IPS DF 19.7 (cell line): ENCODE measurements around the gene RAB29.

ENCODE experiments used
- DNase-seq: peaks from one replicate; pipeline ENCODE4 v3.0.0-alpha.2; 2013; ENCODE audit warnings: low read depth, low spot score

The RAB29 gene

GRCh38 chr1:205794011-205794730 is 18.9 kb upstream of the RAB29 start:
- no peak for DNase-seq

GRCh38 chr1:205792961-205793673 is 17.8 kb upstream of the RAB29 start:
- DNase-seq, result no peak

GRCh38 chr1:205792481-205792881 is 17.2 kb upstream of the RAB29 start:
- no peak for DNase-seq

GRCh38 chr1:205791568-205792180 is 16.4 kb upstream of the RAB29 start:
- no peak for DNase-seq

GRCh38 chr1:205787287-205787916 is 12.1 kb upstream of the RAB29 start:
- no peak for DNase-seq

GRCh38 chr1:205786601-205787000 is 11.3 kb upstream of the RAB29 start:
- no peak for DNase-seq

GRCh38 chr1:205785446-205785845 is 10.2 kb upstream of the RAB29 start:
- no peak for DNase-seq

GRCh38 chr1:205783904-205784303 is 8.6 kb upstream of the RAB29 start:
- DNase-seq, result no peak

GRCh38 chr1:205783433-205783795 is 8.1 kb upstream of the RAB29 start:
- DNase-seq, result no peak

GRCh38 chr1:205782627-205783432 is 7.5 kb upstream of the RAB29 start:
- no peak for DNase-seq

- DNase-seq, result no peak
Measured at GRCh38 chr1:205780335-205780734, 5.1 kb upstream of the RAB29 start.

- no peak for DNase-seq
Measured at GRCh38 chr1:205777994-205778393, 2.7 kb upstream of the RAB29 start.

- no peak for DNase-seq
Measured at GRCh38 chr1:205775717-205776056, 405 bp upstream of the RAB29 start.

GRCh38 chr1:205774198-205775014 is 876 bp downstream of the RAB29 start:
- DNase-seq, result no peak

GRCh38 chr1:205772607-205773032 is 2.7 kb downstream of the RAB29 start:
- DNase-seq, result no peak

- no peak for DNase-seq
Measured at GRCh38 chr1:205770618-205771017, 4.7 kb downstream of the RAB29 start.

GRCh38 chr1:205769641-205770365 is 5.5 kb downstream of the RAB29 start:
- DNase-seq, result no peak

- no peak for DNase-seq
Measured at GRCh38 chr1:205767248-205767647, 8.0 kb downstream of the RAB29 start.

- no peak for DNase-seq
Measured at GRCh38 chr1:205766570-205766969, 8.7 kb downstream of the RAB29 start.

- DNase-seq, result no peak
Measured at GRCh38 chr1:205766038-205766437, 9.2 kb downstream of the RAB29 start.
